Activated CD4-positive, alpha-beta T cell treated with anti-CD3 and anti-CD28 coated beads, Interleukin-2, Interleukin-6, amounts not matched to agents 100 ng/mL and 50 ng/mL, durations not matched to agents 16 hours and 8 hours (primary cell): ENCODE measurements around the gene MSI2.
A peak's percentile ranks its signal among the peaks of the same experiment; 100 is the strongest.
"Not testable (repeated sequence)": the region's sequence is repeated elsewhere in the genome, so short reads cannot be mapped to it uniquely, and the experiment has no call there.

ENCODE experiments used
- DNase-seq: peaks from one replicate; pipeline ENCODE4 v3.0.0-alpha.2; 2020

The MSI2 gene

DNA sequence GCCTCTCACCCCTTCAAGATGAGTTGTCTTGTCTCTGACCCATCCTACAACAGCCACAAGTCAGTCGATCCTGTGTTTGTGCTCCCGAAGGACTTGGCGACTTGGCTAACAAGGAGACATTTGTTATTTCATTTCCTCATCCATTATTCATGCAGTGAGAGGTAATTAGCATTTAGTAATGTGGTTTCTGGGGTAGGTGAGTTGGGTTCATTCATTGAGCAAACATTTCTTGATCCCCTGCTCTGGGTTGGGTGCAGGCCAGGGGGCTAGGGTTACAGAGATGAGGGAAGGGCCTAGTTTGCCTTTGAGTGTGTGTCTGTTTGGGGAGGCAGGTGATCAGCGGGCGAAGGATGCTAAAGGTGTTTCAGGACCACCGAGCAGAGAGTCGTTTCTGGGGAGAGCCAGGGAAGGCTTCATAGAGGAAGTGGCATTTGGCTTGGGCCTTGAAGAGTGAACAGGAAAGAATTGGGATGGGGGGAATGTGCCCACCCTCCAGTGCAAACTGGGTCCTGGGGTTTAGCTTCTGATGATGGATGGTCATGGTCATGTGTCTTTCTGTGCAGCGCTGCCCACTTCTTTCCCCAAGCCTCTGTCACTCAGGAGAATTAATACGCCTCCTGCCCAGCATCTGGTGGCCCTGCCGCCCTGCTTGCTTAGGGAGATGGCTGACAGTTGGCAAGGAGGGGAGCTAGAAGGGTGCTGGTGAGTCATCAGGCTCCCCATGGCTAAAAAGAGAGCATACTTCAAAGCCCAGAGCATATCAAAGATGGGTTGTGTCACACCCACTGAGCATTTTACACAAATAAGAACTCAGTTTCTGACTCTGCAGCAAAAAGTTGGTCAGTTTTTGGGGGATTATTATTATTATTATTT lies 38.5 kb downstream of the MSI2 start:
- peak; percentile 11 for DNase-seq

DNA sequence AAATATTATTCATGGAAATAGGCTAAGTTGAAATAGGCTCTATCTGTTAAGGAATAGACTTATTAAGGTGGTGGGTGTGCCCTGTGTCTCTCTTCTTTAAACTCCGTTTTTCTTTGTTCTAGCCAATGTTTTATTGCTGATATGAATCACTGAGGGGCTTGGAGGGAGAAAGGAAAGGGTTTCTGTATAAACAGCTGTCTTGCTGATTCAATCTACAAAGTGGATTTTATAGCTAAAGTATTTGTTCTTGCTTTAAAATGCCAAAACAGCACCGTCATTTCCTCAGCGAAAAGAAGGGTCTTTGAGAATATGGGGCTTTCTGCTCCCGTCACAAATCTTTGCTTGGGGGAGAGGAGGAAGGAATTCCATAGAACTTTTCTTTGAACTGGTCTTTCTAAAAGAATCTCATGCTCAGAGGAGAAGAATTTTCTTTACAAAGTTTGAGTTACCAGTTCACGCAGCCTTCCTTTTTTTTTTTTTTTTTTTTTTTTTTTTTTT lies 39.3 kb downstream of the MSI2 start:
- no peak for DNase-seq

DNA sequence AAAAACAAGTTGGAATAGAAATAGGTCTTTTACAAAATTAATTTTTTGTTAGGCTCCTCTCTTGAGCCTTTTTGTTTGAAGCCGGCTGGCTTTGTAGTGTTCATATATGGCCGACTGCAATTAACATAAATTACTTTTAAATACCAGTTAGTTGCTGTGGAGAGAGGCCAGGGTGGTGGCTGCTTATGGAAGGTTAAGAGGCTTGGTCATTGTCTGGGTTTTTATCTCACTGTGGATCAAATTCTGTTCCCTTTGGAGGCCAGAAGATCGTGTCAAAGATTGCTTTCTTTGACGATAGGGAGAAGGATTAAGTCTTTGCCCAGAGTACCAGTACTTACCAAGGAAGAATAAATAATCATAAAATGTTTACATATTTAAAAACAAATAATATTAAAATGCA lies 39.9 kb downstream of the MSI2 start:
- no peak for DNase-seq

DNA sequence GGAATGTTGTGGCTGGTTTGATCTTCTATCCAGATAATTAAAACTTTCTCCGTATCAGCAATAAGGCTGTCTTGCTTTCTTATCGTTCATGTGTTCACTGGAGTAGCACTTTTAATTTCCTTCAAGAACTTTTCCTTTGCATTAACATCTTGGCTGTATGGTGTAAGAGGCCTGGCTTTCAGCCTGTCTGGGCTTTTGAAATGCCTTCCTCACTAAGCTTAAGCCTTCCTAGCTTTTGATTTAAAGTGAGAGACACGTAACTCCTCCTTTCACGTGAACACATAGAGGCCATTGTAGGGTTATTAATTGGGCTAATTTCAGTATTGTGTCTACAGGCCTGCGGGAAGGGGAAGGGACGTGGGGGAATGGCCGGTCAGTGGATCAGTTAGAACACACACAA lies 42.9 kb downstream of the MSI2 start:
- no peak for DNase-seq

DNA sequence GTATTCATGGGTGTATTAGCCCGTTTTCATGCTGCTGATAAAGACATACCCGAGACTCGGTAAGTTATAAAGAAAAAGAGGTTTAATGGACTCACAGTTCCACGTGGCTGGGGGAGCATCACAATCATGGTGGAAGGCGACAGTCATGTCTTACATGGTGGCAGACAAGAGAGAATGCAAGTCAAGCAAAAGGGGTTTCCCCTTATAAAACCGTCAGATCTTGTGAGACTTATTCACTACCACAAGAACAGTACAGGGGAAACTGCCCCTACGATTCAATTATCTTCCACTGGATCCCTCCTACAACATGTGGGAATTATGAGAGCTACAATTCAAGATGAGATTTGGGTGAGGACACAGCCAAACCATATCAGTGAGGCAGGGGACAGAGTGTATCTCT lies 44.3 kb downstream of the MSI2 start:
- DNase-seq: not testable (repeated sequence)

DNA sequence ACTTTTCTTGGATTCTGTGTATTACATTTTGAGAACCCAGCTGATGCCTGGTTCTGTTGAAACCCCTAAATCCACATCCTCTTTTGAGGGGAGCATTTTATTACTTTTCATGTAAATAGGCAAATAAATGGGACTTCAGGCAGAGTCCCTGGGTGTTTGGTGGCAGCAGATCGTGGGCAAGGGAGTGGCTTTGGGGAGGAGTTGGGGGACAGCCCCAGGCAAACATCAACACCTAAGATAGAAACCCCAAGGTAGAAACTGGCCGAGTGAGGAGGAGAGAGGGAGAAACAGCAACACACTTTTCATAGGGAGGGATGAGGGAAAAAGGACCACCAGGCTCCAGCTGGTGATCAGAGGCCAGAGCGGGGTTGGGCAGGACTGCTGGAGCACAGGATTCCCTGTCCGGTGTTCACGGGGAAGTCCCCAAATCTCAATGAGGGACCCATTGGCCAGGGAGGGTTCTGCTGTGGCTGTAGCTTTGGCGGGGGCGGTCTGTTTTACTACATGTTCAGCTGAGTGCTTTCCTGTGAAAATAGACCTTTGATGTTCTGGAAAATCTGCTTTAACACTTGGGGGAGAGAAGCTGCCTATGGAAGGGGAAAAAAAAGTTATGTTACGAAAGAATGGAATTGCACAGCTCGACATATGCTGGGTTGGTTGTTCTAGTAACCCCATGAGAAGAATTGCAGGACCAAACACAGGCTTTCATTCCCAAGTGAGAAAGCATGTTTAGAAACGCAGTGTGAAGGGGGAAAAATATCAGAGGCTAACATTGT lies 46.6 kb downstream of the MSI2 start:
- no peak for DNase-seq

DNA sequence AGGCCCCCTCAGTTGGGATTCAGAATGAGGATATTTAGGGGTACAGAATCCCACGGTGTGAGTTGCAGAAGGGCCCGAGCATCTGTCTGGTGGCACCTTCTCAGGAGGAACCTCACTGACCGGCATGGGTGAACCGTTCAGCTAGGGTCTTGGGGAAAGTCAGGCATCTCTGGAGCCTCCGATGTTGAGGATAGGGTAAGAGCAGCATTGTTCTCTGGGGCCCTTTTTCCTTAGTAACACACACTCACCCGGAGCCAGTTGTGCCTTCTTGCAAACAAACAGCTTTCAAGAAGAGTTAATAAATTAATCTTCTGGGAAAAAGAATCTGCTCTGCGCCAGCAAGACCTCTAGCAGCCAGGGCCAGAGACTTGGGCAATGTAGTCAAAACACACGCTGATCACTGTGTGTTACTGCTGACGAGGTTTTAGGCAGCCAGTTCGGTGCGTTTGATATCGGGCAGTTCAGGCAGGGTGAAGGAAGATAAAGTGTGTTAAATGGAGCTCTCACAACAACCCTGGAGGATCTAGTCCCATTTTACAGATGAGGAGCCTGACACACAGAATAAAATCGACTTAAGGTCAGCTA lies 48.9 kb downstream of the MSI2 start:
- DNase-seq: no peak

DNA sequence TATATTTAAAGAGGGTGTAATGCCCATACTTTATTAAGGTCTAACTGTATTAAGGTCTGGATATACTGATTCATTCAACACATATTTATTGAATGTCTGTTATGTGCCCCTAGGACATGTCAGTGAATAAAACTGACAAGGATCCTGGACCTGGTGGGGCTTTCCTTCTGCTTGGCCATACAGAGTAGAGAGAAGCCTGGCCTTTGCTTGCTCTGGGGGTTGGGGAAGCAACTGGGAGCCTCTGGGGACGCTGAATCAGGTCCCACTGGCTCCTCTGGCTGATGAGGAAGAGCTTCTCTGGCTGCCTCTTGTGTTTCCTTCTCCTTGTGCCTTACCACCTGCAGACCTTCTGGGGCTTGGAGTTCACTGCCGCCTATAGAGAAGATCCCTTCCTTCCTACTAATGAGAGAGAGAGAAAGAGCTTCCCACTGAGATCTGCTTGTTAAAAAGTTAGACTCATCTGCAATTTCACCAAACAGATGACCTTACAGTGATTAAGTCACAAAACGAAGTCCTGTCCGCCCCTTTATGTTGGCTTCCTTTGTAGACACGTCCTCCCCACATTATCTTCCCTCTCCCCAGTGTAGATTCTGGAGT lies 49.7 kb downstream of the MSI2 start:
- no peak for DNase-seq

DNA sequence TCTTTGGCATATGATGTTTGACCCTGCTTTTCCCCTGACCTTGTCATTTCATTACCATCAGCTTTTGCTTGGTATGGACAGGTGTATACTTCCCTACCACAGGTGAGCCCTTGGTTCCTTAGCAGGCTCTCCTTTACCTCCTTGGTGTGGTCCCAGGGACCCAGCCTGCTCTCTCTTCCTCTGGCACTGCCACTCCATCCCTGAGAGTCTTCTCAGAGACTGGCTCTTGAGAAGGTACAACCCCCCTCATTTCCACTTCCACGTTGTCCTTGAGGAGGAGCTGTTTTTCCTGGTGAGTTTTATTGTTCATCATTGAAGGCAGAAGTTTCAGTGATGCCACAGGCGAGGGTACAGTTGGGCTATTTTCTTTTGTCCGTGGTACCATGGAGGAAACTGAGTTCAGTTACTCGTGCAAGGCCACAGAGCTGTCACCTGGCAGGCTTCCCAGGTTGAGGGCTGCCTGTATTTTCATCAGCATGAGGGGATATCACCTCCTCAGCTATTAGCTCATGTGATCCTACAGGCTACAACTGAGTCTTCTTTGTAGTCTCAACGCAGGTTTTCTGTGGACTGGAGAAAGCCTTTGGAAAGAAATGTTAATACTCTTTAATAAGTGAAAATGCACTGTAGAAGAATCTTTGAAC lies 52.3 kb downstream of the MSI2 start:
- no peak for DNase-seq

DNA sequence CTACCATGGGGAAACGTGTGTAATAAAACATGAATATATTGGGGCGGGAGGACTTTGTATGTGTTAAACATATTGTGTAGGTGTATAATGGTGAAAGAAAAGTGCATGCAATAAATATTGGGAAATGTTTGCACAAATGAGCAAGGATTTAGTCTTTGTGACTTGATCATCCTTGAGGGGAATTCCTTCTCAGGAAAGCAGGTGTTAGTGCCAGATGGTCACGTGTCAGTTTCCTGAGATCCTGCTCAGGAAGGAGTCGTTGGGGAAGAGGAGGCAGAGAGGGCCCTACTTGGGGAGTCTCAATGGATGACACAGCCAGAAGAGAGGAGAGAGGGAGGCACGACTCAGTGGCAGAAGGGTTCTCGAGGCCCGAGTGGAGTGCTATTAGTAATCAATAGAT lies 53.2 kb downstream of the MSI2 start:
- no peak for DNase-seq

DNA sequence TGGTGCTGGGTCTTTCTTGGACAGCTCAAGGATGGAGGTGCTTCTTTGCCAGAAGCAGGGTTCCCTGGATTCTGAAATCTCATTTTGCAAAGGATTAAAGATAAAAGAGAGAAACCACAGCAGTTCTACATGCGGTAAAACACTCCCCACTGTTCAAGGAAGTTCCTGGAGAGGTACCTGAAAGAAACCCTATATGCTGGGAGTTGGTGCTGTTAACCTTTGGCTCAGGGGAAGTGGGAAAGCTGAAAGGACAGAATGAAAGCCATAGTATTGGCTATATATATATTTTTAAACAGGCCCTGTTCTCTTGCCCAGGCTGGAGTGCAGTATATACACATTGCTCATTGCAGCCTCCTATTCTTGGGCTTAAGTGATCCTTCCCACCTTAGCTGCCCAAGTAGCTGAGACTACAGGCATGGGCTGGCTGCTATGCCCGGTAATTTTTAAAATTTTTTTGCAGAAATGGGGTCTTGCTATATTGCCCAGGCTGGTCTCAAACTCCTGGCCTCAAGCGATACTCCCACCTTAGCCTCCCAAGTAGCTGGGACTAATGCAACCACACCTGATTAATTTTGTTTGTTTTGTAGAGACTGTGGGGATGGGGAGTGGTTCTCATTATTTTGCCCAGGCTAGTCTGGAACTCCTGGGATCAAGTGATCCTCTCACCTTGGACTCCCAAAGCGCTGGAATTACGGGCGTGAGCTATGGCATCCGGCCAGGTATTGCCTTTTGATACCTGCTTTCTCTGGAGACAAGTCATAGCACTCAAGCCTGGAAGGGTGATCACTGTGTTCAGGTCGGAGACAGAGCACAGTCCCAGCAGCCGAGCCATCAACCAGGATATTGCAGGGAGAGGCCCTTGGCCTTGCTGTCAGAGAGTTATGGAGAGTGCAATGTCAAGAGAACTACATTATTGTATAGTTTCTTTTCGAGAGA lies 55.2 kb downstream of the MSI2 start:
- DNase-seq: no peak

DNA sequence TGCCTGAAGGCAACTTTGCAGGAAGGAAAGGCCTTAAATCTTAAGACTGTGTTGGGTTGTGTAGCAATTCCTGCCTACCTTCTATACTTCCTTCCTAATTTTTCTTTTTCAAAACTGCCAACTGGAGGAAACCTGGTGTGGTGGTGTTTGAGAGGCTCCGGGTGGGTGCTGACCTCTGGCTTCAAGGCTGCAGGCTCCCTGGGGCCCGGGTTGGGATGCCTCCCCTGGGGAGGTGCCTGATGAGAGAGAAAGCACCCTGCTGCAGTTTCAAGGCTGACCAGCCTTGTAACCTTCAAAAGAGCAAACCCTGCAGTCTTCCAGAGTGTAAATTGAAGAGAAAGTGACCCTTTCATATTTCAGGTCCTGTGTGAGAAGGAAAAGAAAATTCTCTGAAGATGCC lies 55.9 kb downstream of the MSI2 start:
- no peak for DNase-seq

DNA sequence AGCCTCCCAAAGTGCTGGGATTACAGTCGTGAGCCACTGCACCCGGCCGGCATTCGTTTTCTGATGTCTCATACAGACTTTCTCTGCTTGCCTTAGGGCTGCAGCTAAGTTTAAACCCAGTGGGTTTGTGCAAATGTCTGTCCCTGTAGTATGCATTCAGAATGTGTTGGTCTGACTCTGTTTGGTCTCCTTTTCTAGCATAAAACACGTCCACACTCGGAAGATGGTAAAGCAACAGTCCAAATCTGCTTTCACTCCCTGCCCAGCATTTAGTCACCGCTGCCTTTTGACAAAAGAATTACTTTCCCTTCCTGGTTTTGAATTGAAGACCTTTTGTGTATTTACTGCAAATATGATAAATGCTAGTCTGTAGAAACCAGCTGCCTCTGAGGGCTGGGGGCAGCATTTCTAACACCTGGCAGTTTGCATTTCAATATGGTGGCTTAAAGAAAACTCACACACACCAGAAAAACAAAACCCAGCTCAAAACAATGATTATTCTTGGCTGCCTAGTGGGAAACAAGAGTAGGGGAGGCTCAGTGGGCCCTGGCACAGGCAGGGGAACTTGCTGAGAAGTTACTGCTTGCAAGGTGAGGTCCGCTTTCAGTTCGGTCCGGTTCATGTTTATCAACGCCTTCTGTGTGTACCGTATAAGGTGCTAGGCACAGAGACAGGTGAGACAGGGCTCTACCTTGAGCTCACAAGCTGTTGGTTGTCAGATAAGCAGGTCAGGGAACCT lies 56.9 kb downstream of the MSI2 start:
- no peak for DNase-seq

DNA sequence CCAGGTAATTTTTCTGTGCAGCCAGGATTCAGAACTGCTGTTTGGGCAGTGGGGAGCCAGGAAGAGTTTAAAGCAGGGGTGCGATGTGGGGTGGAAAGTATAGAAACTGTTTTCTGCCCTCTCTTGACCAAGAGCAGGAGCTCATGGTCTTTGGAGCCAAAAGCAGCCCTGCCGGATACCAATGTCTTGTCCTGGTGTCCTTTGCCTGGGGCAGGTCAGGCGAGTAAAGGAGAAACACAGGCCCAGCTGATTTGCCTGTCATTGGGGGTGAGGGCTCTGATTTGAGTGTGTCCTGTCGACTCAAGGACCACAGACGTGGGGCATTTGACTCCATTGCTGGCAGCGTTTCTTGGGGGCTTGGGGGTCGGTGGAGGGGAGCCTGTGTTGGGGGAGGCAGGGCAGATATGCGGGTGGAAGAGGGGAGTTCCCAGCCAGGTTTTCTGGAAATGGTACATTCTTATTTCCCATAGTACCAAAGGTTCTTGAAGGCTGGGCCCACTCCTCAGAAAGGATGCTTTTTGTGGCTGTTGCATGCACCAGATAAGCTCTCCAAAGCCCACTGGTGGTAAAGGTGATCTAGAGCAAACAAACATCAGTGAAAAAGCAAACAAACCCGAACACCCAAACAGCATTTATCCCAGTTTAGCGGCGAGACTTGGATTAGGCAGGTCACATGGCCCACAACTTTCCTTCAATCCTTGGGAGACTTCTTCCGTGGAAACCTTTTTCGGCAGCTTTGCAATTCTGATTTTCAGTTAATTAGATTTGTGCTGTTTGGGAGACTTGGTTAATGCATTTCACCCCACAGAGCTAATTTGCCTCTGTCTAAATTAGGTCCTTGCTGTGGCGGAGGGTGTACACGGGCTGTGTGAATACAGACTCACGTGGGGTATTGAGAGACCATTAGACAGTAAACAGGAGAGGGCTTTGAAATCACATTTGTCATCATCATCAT lies 59.0 kb downstream of the MSI2 start:
- no peak for DNase-seq

DNA sequence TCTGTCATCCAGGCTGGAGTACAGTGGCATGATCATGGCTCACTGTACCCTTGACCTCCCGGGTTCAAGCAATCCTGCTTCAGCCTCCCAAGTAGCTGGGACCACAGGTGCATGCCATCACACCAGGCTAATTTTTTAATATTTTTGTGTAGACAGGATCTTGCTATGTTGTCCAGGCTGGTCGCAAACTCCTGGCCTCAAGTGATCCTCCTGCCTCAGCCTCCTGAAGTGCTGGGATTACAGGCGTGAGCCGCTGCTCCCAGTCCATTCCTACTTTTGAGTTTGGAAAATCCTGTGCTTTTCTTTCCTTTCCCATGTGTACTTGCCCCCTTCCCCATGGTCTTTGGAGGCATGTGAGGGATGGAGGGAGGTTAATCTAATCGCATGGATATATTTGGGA lies 60.0 kb downstream of the MSI2 start:
- no peak for DNase-seq

DNA sequence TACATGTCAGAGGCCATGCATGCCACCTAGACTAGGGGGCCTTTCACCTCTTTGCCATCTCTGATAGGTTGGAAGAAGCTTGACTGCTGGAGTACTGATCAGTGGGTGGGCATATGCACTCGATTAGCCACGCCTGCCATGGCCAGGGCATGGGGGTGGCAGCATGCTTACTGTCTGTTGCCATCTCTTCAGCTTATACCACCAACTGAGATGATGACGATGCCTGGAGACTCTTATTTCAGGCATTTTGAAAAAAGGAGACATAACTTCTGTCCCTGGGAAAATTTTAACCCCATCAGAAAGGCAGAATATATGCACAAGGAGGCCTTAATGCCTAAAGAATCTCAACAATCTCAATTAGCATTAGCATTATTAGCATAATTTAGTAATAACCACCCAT lies 60.8 kb downstream of the MSI2 start:
- no peak for DNase-seq

DNA sequence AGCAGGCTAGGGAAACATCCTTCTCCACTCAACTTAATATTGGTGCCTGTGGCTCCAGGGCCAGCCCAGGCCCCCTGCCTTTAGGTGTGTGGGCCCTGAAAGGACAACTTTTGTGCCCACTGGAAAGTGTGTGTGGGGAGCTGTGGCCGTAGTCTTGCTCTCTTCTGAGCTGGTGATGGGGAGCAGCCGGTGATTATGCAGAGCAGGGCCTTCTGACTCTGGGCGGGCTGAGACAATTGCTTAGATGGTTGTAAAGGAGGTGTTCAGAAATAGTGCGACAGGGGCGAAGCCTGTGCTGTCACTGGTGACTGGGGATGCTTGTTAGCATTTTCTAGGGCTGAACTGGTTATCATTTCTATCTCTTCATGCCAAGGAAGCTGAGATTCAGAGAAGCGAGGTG lies 62.6 kb downstream of the MSI2 start:
- no peak for DNase-seq

DNA sequence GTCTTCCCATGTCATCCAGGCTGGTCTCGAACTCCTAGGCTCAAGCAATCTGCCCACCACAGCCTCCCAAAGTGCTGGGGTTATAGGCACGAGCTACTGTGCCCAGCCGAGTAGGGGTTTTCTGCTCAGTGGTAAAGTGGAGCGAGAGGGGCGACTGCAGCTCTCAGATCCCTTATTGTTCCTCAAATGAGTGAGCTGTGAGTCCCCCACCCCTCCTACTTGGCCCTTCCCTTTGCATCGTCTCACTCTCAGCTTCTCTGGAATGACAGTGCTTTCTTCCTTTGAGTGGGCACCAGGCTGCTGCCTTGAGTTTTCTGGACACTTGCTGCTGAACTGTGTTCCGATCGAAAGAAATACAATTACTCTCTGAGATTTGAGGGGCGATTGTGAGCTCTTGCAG lies 63.5 kb downstream of the MSI2 start:
- DNase-seq: no peak

DNA sequence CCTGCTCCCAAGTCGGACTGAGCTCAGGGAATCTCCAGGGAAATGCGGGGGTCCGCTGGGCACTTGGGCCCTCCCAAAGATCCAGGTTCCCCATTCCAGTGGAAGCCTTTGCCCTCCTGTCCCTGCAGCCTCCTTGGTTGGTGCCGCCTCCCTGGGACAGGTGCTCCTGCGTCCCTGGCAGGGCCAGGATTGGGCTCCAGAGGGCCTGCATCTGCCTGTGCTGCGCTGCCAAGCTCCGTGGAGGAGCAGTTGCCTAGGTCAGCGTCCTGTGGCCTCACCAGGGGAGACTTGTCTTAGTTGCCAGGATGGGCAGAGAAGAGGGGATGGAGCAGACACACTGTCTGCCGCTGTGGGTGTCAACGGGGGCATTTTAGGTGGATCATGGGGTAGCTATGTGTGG lies 67.1 kb downstream of the MSI2 start:
- no peak for DNase-seq

DNA sequence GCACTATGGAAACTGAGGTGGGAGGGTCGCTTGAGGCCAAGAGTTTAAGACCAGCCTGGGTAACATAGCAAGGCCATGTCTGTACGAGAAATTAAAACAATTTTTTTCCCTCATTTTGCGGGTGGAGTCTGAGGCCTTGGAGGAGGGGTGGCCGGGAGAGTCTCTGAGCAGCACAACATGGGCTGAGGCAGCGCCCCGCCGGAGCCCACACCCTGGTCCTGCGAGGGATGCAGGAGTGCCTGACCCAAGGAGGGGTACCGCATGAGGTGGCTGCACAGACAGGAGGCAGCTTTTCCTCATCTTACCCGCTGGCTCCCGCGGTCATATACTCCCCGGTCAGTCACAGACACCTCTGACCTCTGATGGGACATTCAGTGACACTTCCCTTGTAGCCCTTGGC lies 67.7 kb downstream of the MSI2 start:
- no peak for DNase-seq
